Testis (tissue), 3 donors: ENCODE measurements around the gene BUB1B. TPM values are rescaled to one million over a fixed set of nuclear protein-coding genes. Genes with fewer than 3 reads are reported as not detected.
A peak's percentile ranks its signal among the peaks of the same experiment; 100 is the strongest.

Source experiments
- DNase-seq: peaks from one replicate; pipeline ENCODE4 v3.0.0-alpha.2; 2019
- H3K27ac ChIP-seq, 2 donors: fragments of 200-600 bp; sonication (generic); one replicate each; pipeline ENCODE4 v1.5.1; 2019
- H3K27me3 ChIP-seq: fragments of 200-600 bp; sonication (generic); one replicate; pipeline ENCODE4 v1.5.1; 2019
- H3K36me3 ChIP-seq: fragments of 200-600 bp; sonication (generic); one replicate; pipeline ENCODE4 v1.5.1; 2017; ENCODE audit warnings: low read depth; ENCODE audit errors: missing control alignments
- H3K4me1 ChIP-seq: fragments of 200-600 bp; sonication (generic); one replicate; pipeline ENCODE4 v1.5.1; 2019
- H3K4me3 ChIP-seq, 2 donors: fragments of 200-600 bp; sonication (generic); one replicate each; pipeline ENCODE4 v1.5.1; 2017 to 2019
- H3K9me3 ChIP-seq: fragments of 200-600 bp; sonication (generic); one replicate; pipeline ENCODE4 v1.5.1; 2017
- POLR2A ChIP-seq: fragments of 450-650 bp; IDR thresholded peaks from one replicate; pipeline ENCODE4 v1.6.1; 2017; ENCODE audit warnings: antibody characterized with exemption, mild to moderate bottlenecking, moderate library complexity
- WGBS, 2 donors: methylation state at CpG; one replicate each; pipeline ENCODE4 v1.1.5; 2018; 5-methylcytosine and 5-hydroxymethylcytosine counted together
- intact Hi-C: fragments of 100-400 bp; cut with DNase I; formaldehyde crosslinking; loops from one replicate; pipeline ENCODE4 v1.15.1; 2023; ENCODE audit warnings: low total_unique reads
- polyA plus RNA-seq: library from polyadenylated mRNA; stranded (reverse); fragments of 350-450 nt; fragmentation: Illumina TruSeq; extraction: RNeasy Lipid Tissue Mini Kit (QIAGEN cat#74804); gene quantifications from one replicate; pipeline ENCODE4 v1.2.3, GENCODE V29; 2014; ENCODE audit warnings: low read depth, low replicate concordance; ENCODE audit not compliant: insufficient read depth
- total RNA-seq, 2 donors: library from RNA; depleted of rRNA; stranded (reverse); fragments of >200 nt; gene quantifications; one replicate each; pipeline ENCODE4 v1.2.3, GENCODE V29; 2016
- TF ChIP-seq, protein P1 (sequence below), 3 experiments: fragments of 450-650 bp in 2 of 3; fragments of 200-600 bp in 1 of 3; sonication (generic) in 1 of 3; IDR thresholded peaks; one replicate each; pipeline ENCODE4 v1.5.1; 2016 to 2019; ENCODE audit warnings: antibody characterized with exemption in 3 of 3, mild to moderate bottlenecking in 2 of 3, moderate library complexity in 1 of 3

The BUB1B gene
- total and polyA plus RNA-seq, 3 donors from 2014 or later = 38.6 to 66.2 (median 53.9) TPM

DNA sequence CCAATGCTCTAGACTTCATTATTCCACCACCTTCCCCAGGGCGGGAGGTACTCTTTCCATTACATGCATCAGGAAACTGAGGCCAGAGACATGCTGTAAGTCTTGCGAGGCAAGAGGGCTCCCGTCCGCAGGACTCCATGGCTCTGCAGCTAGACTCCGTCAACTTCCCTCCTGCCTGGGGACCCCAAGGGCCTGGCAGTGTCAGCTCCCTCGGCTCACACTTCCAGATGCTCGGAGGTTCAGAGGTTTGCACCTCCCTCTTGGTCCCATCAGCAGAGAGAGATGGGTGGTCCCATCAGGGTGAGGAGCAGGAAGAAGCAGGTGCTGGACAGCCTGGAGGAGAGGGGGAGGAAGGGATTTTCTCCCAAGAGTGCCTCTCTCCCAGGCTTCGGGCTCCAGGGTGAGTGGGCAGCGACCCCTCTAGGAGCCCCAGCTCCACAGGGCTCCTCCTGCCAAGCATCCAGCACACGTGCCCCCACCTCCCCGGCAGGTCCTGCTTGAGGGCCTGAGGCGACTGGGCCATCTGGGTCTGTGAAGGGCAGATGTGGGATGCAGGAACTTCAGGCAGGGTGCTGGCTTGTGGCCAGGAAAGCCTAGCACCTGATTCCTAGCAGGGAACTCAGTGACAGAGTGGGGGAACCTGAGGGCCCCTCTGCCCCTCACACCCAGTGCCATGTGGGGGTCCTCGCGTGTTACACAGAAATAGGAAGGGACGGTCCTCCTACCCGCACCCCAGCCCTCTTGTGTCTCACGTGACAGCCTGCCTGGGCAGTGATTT is 87.3 kb downstream of the BUB1B start:
- H3K36me3 ChIP-seq = no peaks in the 10 kb centered on the region
- DNase-seq = no peak
- H3K27ac ChIP-seq = no peak overlapping the region
- peaks cover 15% of the 10 kb centered on the region for H3K4me1 ChIP-seq
- TF ChIP-seq, protein P1, sequence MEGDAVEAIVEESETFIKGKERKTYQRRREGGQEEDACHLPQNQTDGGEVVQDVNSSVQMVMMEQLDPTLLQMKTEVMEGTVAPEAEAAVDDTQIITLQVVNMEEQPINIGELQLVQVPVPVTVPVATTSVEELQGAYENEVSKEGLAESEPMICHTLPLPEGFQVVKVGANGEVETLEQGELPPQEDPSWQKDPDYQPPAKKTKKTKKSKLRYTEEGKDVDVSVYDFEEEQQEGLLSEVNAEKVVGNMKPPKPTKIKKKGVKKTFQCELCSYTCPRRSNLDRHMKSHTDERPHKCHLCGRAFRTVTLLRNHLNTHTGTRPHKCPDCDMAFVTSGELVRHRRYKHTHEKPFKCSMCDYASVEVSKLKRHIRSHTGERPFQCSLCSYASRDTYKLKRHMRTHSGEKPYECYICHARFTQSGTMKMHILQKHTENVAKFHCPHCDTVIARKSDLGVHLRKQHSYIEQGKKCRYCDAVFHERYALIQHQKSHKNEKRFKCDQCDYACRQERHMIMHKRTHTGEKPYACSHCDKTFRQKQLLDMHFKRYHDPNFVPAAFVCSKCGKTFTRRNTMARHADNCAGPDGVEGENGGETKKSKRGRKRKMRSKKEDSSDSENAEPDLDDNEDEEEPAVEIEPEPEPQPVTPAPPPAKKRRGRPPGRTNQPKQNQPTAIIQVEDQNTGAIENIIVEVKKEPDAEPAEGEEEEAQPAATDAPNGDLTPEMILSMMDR (IDR thresholded peaks at IDR 0.05) = no peak
- TF ChIP-seq POLR2A = no peak
- no peaks in the 10 kb centered on the region for H3K27me3 ChIP-seq
- intact Hi-C loops = no loop called here
- 89 to 96% methylated on average over 8 to 17 of the region's 17 CpGs for WGBS, 2 donors
- no peak overlapping the region for H3K4me3 ChIP-seq
- H3K9me3 ChIP-seq = no peaks in the 10 kb centered on the region

DNA sequence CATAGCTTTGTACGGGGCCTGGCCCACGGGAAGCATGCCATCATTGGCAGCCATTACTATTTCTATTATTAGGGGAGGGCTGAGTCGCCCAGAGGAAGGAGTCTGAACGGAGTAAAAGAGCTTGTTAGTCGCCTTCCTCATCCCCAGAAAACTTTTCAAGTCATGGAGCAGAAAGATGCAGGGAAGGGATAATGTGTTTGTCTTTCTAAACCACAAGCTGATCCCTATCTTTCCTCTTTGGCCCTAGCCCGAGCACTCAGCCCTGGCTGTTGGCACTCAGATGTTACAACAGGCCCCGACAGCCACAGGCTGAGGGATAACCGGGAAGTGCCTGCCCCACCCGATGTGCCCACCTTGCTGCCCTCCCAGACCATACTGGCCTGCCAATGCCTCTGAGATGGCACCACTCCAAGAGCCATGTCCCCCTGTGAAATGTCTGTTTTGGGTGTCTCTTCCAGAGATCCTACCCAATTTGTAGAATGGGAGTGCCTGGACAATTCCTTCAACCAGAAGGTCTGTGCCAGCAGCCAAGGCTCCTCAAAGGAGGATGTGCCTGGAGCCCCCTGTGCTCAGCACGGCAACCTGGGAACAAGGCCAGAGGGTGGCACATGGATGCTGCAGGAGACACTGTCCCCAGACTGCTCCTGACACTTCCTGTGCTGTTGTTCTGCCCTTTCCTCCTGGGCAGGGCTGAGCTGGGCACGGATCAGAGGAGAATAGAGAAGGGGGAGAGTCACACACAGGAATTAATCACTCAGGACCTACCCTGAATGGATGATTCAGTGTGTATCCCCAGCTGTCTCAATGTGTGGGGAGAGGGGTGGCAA is 88.8 kb downstream of the BUB1B start:
- peaks cover 25% of the 10 kb centered on the region for H3K4me1 ChIP-seq
- H3K27ac ChIP-seq = no peak overlapping the region
- no peak for TF ChIP-seq POLR2A
- TF ChIP-seq, protein P1 (IDR thresholded peaks at IDR 0.05) = no peak
- WGBS, 2 donors = 62 to 71% methylated on average over 9 to 11 of the region's 11 CpGs
- no peaks in the 10 kb centered on the region for H3K36me3 ChIP-seq
- intact Hi-C loops = no loop called here
- no peak for DNase-seq
- no peaks in the 10 kb centered on the region for H3K9me3 ChIP-seq
- no peaks in the 10 kb centered on the region for H3K27me3 ChIP-seq
- no peak overlapping the region for H3K4me3 ChIP-seq

DNA sequence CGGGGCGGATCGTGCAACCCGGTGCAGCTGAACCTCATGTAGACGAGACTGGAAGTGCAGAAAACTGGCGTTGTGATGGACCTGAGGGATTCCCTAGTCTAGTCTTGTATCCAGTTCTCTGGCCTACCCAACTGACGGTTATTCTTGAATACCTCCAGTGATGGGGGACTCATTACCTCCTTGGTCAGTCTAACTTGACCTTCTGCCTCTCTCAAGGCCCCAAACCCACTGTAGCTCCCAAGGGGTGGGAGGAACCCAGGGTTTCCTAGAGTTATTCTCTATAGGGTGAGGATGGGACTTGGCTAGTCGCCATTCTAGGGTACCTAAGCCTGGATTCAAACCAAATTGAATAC is 89.4 kb downstream of the BUB1B start:
- TF ChIP-seq, protein P1 (IDR thresholded peaks at IDR 0.05) = no peak
- no peak for TF ChIP-seq POLR2A
- intact Hi-C loops = no loop called here
- H3K4me3 ChIP-seq = no peak overlapping the region
- WGBS, 2 donors = 91 to 93% methylated on average over 7 to 8 of the region's 8 CpGs
- DNase-seq = no peak
- H3K4me1 ChIP-seq = peaks cover 30% of the 10 kb centered on the region
- H3K27ac ChIP-seq = no peak overlapping the region
- H3K9me3 ChIP-seq = no peaks in the 10 kb centered on the region
- no peaks in the 10 kb centered on the region for H3K36me3 ChIP-seq
- H3K27me3 ChIP-seq = no peaks in the 10 kb centered on the region

DNA sequence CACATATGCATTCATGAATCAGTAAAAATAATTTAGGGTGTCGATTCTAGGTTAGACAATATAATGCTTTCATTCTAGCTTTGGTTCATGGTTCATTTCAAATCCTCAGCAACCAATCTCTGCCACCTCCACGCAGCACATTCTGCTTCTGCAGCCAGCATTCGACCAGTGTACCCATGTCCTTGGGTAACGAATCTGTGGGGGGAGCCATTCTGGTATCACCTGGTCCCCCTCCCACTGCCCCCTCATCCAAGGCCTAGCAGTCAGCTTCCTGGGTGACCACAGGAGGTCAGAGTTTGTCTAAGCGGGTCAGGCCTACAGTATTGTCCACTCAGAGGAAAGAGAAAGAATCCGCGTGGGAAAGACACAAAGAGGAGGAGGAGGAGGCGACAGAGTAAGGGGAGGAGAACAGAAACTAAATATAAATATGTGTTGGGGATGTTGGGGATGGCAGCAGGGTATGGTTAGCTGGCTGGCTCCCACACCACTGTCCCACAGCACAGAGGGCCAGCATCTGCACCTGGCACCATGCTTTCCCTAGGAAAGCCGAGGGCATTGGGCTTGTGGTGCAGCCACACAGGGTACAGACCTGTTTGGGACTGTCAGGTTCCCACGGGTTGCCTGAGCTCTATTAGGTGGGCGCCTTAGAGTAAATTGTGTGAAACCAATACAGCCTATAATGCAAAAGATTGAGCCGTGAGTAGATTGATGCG is 90.1 kb downstream of the BUB1B start:
- no peaks in the 10 kb centered on the region for H3K36me3 ChIP-seq
- 66 to 69% methylated on average over 13 of the region's 13 CpGs for WGBS, 2 donors
- H3K4me1 ChIP-seq = peaks cover 31% of the 10 kb centered on the region
- H3K27ac ChIP-seq = peak overlapping the region; percentile 66 to 67
- intact Hi-C loops = no loop called here
- TF ChIP-seq, protein P1 (IDR thresholded peaks at IDR 0.05) = no peak
- TF ChIP-seq POLR2A = no peak
- no peak overlapping the region for H3K4me3 ChIP-seq
- DNase-seq = no peak
- H3K27me3 ChIP-seq = no peaks in the 10 kb centered on the region
- H3K9me3 ChIP-seq = no peaks in the 10 kb centered on the region
